ENCODE results near the gene TRPM7. TPM values are rescaled to one million over a fixed set of nuclear protein-coding genes. Genes with fewer than 3 reads are reported as not detected.
A peak's percentile ranks its signal among the peaks of the same experiment; 100 is the strongest.

TRPM7 gene
- polyA plus RNA-seq, 2 of the 4 experiments (the other 2 are of a cell fraction): 25.7 to 47.8 TPM

GRCh38 chr15:50653156-50653743 lies 33.3 kb downstream of the TRPM7 start:
- ChIA-PET CTCF (interaction anchor here (0.6 to 2.1 kb wide), 7 partner anchors 11 to 233 kb away, joined by 3 to 11 read pairs (median 4); no protein-coding TSS in a partner anchor), POLR2A (interaction anchor here (0.8 kb wide), 1 partner anchor 232 kb away, joined by 3 read pairs; no protein-coding TSS in a partner anchor)

GRCh38 chr15:50652671-50653070 lies 33.9 kb downstream of the TRPM7 start:
- no peak for FAIRE-seq
- Histone ChIP-seq H3K9me3 (no peaks in the 10 kb centered on the region), H3K27ac (no peak overlapping the region), H3K4me3 (no peak overlapping the region), H3K4me2 (no peak overlapping the region), H3K4me1 (no peaks in the 10 kb centered on the region)
- no peak for DNase-seq (ENCODE audit: low read depth in 1 of 2, low spot score in 1 of 2)
- ATAC-seq: no peak
- ChIA-PET CTCF (interaction anchor here (0.6 to 2.1 kb wide), 4 partner anchors 23 to 903 kb away, joined by 3 to 11 read pairs (median 4); no protein-coding TSS in a partner anchor), POLR2A (interaction anchor here (0.7 kb wide), 1 partner anchor 224 kb away, joined by 7 read pairs; no protein-coding TSS in a partner anchor)
- 90% methylated on average over 3 of the region's 3 CpGs for WGBS (ENCODE audit: missing lambda C conversion rate)
- TF ChIP-seq FOXS1 (CRISPR knock-in tag; IDR thresholded peaks at IDR 0.05) (no peak), EP300 (IDR thresholded peaks at IDR 0.05) (0 out of 5 replicates have a peak, but pooled peaks of 1 of the 2 experiments have one; percentile 16)

More at GRCh38 chr15:50653156-50653743, 33.3 kb downstream of the TRPM7 start:
- WGBS (ENCODE audit: missing lambda C conversion rate): 91% methylated on average over 6 of the region's 6 CpGs
- DNase-seq (ENCODE audit: low read depth in 1 of 2, low spot score in 1 of 2) (no peak), ATAC-seq (no peak), FAIRE-seq (no peak)
- Histone ChIP-seq H3K27ac (no peak overlapping the region), H3K9me3 (no peaks in the 10 kb centered on the region), H3K4me2 (no peak overlapping the region), H3K4me1 (no peaks in the 10 kb centered on the region), H3K4me3 (no peak overlapping the region)
- TF ChIP-seq EP300 (IDR thresholded peaks at IDR 0.05) (no peak), MAFK (IDR thresholded peaks at IDR 0.05; ENCODE audit: partially characterized antibody) (peak; percentile 58)

GRCh38 chr15:50641318-50641717 lies 45.3 kb downstream of the TRPM7 start:
- Histone ChIP-seq H3K4me3 (no peak overlapping the region), H3K4me2 (no peak overlapping the region), H3K4me1 (no peaks in the 10 kb centered on the region), H3K9me3 (no peaks in the 10 kb centered on the region), H3K27ac (no peak overlapping the region)
- TF ChIP-seq EP300 (IDR thresholded peaks at IDR 0.05): no peak
- TF ChIP-seq HOXB13 (CRISPR knock-in tag; IDR thresholded peaks at IDR 0.05; ENCODE audit: low read depth): no peak
- no peak for DNase-seq (ENCODE audit: low read depth in 1 of 2, low spot score in 1 of 2)
- POLR2A ChIA-PET: no interaction called here
- no peak for ATAC-seq
- no peak for FAIRE-seq
- WGBS (ENCODE audit: missing lambda C conversion rate): 94% methylated on average over 2 of the region's 2 CpGs
- CTCF ChIA-PET: interaction anchor here (1.1 to 1.4 kb wide), 3 partner anchors 13 to 245 kb away, joined by 3 to 4 read pairs (median 3); no protein-coding TSS in a partner anchor

GRCh38 chr15:50636146-50636545 lies 50.5 kb downstream of the TRPM7 start:
- ATAC-seq: no peak
- CTCF ChIA-PET: interaction anchor here (0.7 to 1.1 kb wide), 2 partner anchors 180 to 241 kb away, joined by 3 read pairs; no protein-coding TSS in a partner anchor
- 95% methylated on average over 9 of the region's 9 CpGs for WGBS (ENCODE audit: missing lambda C conversion rate)
- no peak for FAIRE-seq
- no peaks in the 10 kb centered on the region for H3K9me3 ChIP-seq
- TF ChIP-seq HOXB5 (CRISPR knock-in tag; IDR thresholded peaks at IDR 0.05) (no peak), JUN (IDR thresholded peaks at IDR 0.05) (no peak), HES2 (IDR thresholded peaks at IDR 0.05) (no peak), MAFK (IDR thresholded peaks at IDR 0.05; ENCODE audit: partially characterized antibody) (no peak), KDM1A (IDR thresholded peaks at IDR 0.05; ENCODE audit: low read depth) (no peak), RAD21 (conservative IDR thresholded peaks at IDR 0.05 in 1 of 2, IDR thresholded peaks at IDR 0.05 in 1 of 2) (no peak), NFE2L2 (conservative IDR thresholded peaks at IDR 0.05; ENCODE audit: low read length) (no peak), ESRRA (IDR thresholded peaks at IDR 0.05; ENCODE audit: borderline replicate concordance, low read length) (no peak), BCL3 (IDR thresholded peaks at IDR 0.05) (no peak), JUNB (IDR thresholded peaks at IDR 0.05) (no peak), NR3C1 (IDR thresholded peaks at IDR 0.05) (no peak), RNF2 (IDR thresholded peaks at IDR 0.05; ENCODE audit: borderline replicate concordance, low read depth) (no peak), CHD4 (IDR thresholded peaks at IDR 0.05; ENCODE audit: borderline replicate concordance) (no peak), USF2 (IDR thresholded peaks at IDR 0.05) (no peak), GATA3 (IDR thresholded peaks at IDR 0.05; ENCODE audit: borderline replicate concordance) (no peak)
- H3K4me1 ChIP-seq: no peaks in the 10 kb centered on the region
- no peak for DNase-seq (ENCODE audit: low read depth in 1 of 2, low spot score in 1 of 2)
- no peak overlapping the region for H3K4me2 ChIP-seq
- H3K4me3 ChIP-seq: no peak overlapping the region
- POLR2A ChIA-PET: interaction anchor here (0.7 kb wide), 1 partner anchor 248 kb away, joined by 5 read pairs; no protein-coding TSS in a partner anchor
- no peak overlapping the region for H3K27ac ChIP-seq

All from A549 (cell line).